GM21717 (cell line): ENCODE data around the gene FCRL3.

ENCODE experiments used
- ATAC-seq: cut with Tn5 transposase; IDR thresholded peaks from one replicate; pipeline ENCODE4 v1.9.1; 2021; ENCODE audit warnings: mild to moderate bottlenecking, moderate library complexity; ENCODE audit not compliant: unreplicated experiment

FCRL3 gene

DNA sequence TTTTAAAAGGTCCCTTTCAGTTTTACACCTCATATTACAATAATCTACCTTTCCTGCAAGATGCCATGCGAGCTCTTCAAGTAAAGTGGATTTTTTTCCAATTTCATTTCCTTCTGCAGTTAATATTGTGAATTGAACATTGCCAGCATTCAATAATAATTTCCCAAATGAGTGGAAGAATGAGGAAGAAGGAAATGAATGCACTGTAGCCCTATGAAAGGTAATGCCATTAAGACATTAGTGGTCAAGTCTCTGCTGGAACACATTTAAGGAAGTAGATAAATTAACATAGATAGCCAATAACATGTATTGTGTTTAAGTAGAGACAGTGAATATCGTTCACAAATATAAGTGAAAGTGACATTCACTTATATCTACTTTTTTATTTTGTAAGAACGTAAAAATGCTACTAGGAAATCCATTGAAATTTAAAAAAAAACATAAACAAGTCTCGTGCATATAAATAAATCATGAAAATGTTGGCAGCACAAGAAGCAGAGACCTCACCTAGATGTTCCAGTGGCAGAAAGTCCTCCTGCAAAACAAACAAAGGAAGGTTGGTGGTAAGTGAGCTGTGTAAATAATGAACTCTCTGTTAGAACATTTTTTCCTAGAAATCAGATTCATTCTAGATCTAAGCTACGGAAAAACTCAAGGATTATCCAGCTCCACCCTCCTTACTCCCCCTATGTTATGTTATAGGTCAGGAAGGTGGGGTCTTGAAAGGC lies 17.7 kb downstream of the FCRL3 start:
- ATAC-seq: no peak

DNA sequence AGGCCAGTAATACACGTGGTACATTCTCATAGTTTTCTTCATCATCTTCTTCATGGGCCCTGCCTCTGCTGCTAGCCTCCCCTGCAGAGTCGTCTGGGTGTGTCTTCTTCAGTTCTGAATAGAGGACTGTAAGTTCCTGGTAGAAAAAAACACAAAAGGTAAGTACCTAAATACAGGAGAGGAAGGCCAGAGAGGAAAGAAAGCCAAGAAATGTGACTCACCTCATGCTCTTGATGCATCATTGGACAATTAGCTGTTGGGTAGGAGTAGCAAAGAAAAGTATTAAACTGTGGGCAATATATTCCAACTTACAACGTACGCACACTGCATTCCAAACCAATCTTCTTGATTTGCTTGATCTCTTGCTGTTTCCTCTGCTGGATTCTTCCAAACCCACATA lies 21.8 kb downstream of the FCRL3 start:
- no peak for ATAC-seq

DNA sequence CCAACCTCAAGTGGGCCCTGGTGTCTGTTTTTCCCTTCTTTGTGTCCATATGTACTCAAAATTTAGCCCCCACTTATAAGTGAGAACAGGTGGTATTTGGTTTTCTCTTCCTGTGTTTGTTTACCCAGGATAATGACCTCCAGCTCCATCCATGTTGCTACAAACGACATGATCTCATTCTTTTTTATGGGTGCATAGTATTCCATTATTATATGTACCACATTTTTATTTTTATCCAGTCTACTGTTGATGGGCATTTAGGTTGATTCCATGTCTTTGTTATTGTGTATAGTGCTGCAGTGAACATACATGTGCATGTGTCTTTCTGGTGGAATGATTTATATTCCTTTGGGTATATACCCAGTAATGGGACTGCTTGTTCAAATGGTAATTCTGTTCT lies 27.6 kb downstream of the FCRL3 start:
- no peak for ATAC-seq

DNA sequence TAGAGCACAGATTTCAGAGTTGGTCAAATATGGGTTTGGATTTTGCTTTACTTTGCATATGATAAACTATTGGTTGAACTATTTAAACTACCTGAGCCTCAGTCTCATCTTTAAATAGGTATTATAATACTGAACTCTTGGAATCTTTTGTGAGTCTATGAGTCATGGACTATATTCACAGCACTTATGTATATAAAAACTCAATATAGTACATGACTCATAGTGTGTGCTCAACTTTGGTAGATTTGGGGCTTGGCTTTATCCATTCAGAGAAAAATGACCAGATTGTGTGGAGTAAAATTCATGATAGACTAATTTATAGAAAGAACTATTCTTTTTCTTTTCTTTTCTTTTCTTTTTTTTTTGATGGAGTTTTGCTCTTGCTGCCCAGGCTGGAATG lies 28.7 kb downstream of the FCRL3 start:
- no peak for ATAC-seq

DNA sequence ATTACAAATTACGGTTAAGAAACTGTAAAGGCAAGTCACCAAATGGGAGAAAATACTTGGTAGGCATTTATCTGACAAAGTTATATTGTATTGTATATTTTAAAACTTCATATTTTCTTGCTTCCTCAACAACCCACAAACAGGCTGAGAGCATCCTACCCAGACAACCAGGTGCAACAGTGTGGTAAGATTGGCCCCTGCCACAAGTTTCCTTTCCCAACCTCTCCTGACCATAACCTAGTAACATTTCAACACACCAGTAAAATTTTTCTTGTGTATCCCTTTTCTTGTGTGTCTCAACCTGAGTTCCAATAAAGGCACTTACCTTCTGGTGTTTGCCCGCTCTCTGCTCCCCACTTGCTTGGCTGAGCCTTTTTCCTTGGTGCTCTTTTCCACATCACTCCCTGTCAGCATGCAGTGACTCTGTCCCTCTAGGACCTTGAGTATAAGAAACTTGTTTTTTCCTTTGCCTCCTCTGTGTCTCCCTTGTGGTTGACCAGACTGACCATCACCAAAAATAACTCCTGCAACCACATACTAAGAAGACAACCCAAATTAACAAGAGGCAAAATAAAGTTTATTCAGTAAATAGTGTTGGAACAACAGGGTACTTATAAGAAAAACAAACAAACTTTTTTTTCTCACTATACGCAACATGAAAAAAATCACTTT lies 40.9 kb downstream of the FCRL3 start:
- ATAC-seq: no peak

DNA sequence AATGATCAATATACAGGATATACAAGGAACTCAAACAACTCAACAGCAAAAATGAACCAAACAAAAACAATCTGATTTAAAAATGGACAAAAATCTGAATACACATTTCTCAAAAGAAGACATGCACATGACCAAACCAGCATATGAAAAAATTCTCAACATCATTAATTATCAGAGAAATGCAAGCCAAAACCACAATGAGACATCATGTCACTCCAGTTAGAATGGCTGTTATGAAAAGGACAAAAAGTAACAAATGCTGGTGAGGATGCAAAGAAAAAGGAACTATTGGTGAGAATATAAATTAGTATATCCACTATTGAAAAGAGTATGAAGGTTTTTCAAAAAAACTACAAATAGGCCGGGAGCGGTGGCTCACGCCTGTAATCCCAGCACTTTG lies 42.0 kb downstream of the FCRL3 start:
- ATAC-seq: no peak

DNA sequence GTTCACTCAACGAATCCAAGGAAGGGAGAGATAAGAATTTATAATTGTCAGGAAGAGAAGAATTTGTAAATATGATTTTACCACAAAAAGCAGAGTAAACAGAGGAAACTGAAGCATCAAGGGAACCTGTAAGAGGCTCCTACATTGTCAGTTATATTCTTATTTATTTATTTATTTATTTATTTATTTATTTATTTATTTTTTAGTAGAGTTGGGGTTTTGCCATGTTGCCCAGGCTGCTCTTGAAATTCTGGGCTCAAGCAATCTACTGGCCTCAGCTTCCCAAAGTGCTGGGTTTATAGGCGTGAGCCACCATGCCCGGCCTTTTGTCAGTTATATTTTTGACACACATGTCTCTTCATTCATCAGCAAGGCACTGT lies 47.1 kb downstream of the FCRL3 start:
- ATAC-seq: no peak

DNA sequence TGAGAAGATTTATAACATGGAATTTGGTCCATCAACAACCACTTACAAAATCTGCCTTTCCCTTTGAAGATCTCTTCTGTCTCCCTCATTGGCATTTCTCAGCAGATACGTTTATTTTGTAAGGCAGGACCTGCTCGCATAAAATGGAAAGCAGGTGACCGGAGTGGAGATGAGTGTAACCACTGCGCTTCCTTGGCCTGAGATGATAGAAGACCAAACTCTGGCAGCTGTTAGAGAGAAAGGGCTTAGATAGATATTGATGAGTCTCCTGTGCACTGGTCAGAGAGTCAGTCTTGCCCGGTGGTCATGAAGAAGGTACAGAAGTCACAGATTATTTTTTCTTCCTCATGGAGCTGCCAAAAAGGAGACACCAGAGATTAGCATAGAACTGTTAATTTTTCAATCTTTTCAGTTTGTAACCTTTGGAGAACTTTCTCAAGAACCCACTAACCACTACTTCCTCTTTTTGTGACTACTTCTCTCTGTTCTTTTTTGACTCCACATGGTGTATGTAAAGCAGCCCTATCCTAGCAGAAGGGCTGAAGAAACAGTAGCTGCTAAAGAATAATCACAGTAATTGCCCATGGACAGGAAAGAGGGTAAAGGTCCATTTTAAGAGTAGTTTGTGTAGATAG lies 47.6 kb downstream of the FCRL3 start:
- ATAC-seq: peak; percentile 93

DNA sequence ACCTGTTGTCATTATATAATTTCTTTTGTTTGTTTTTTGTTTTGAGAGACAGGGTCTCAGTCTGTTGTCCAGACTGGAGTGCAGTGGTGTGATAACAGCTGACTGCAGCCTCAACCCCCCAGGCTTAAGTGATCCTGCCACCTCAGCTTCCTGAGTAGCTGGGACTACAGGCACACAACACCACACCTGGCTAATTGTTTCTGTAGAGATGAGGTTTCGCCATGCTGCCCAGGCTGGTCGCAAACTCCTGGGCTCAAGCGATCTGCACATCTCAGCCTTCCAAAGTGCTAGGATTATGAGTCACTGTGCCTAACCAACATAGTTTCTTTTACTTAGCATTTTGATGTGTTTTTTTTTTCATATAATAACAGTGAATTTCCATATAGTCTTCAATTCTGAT lies 52.3 kb downstream of the FCRL3 start:
- ATAC-seq: no peak

DNA sequence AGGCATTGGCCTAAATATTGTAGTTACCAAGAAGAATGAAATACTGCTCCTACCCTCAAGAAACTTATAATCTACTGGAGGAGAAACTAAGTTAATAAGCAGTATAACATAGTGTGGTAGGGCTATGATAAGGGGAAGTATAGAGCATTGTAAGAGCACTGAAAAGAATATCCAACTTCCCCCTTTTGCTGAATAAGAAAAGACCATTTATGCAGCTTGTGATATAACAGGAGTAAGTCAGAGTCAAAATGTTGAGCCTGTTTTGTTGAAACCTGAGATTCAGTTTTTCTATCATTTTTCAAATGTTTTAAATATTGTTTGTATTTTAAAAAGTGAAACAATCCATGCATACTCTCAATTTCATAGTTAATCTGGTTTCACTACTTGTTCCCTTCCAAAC lies 54.4 kb downstream of the FCRL3 start:
- no peak for ATAC-seq

DNA sequence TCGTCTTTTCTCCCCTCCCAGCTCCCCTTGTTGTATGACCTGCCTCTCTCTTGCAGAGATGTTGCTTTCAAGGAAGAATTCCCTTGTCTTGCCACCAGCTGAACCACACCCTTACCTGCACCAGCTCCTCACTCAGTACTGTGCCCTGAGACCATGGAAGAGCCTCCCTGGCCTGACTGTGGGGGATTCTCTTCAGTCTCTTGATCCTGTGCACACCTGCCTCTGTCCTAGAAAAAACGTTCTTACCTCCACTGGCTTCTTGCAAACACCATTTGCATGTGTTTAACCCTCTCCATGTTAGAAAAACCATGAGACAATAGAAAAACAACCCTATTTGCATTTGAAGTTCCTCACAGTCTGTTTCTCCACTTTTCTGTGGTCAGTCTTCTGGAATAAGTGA lies 59.4 kb downstream of the FCRL3 start:
- ATAC-seq: no peak

DNA sequence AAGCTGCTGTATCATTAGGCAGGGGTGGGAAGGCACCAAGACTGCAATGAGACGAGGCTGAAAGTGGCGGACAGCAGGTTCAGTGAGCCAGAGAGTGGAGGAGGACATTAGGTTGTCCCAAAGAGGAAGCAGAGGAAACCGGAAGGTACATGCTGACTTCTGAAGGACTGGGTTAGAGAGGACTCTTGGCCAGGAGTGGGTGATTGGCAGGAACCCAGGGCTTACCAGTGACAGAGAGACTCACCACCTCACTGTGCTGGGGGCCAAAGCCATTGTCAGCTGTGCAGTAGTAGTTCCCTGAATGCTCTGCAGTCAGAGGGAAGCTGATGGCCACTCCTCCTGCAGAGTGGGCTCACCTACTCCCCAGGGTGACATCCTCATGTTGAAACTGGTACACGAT lies 60.8 kb downstream of the FCRL3 start:
- ATAC-seq: no peak

DNA sequence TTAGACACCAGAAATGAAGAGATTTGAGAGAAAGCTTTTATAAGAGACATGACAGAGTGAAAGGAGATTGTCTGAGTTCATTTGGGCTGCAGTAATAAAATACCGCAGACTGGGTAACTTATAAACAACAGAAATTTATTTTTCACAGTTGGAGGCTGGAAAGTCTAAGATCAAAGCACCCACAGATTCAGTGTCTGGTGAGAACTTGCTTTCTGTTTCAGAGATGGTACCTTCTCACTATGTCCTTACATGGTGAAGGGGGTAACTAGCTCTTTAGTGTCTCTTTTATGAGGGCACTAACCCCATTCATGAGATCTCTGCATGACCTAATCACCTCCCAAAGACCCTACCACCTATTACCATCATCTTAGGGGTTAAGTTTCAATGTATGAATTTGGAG lies 71.8 kb downstream of the FCRL3 start:
- ATAC-seq: no peak
